ENCODE results near the gene ALKBH2. TPM values are rescaled to one million over a fixed set of nuclear protein-coding genes. Genes with fewer than 3 reads are reported as not detected.

ALKBH2 gene
- polyA plus RNA-seq, 4 donors: 30.2 to 36.1 (median 32.5) TPM

- DNase-seq (ENCODE audit: low read depth in 4 of 4, low spot score in 2 of 4): no peak
Observed at GRCh38 chr12:109115404-109115757, 22.1 kb upstream of the ALKBH2 start.

GRCh38 chr12:109114644-109115043 lies 21.4 kb upstream of the ALKBH2 start:
- no peak for DNase-seq (ENCODE audit: low read depth in 4 of 4, low spot score in 2 of 4)

- no peak for DNase-seq (ENCODE audit: low read depth in 4 of 4, low spot score in 2 of 4)
Observed at GRCh38 chr12:109113661-109114321, 20.5 kb upstream of the ALKBH2 start.

DNA sequence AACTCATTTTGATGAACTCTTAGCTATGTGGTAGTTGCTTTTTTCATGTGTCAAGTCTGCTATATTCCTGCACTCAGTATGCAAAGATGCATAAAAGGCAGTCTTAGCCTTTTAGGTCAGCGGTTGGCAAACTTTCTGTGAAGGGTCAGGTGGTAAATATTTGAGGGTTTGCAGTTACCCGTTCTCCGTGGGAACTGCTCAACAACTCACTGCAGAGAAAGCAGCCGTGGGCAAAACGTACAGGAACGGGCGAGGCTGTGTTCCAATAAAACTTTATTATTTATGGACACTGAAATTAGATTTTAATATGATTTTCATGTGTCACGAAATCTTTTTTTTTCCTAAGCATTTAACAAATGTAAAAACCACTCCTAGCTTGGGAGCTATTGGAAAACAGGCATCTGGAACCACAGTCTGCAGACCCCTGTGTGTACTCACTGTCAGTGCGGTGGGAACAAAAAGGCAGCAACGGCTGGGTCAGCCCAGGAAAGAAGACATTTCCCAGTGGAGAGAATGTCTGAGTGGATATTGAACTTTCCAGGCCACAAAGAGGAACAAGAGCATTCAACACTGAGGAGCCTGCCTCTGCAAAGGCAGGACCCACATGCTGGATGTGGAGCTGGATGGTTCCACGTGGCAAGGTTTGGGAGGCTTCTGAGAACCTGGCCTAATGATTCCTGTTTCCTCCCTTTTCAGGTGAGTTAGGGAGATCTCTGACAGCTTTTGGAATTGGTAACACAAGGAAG lies 19.6 kb upstream of the ALKBH2 start:
- DNase-seq (ENCODE audit: low read depth in 4 of 4, low spot score in 2 of 4): no peak

GRCh38 chr12:109110988-109111495 lies 17.8 kb upstream of the ALKBH2 start:
- peak in 1 of 4 donors; percentile 87 for DNase-seq (ENCODE audit: low read depth in 4 of 4, low spot score in 2 of 4)

DNA sequence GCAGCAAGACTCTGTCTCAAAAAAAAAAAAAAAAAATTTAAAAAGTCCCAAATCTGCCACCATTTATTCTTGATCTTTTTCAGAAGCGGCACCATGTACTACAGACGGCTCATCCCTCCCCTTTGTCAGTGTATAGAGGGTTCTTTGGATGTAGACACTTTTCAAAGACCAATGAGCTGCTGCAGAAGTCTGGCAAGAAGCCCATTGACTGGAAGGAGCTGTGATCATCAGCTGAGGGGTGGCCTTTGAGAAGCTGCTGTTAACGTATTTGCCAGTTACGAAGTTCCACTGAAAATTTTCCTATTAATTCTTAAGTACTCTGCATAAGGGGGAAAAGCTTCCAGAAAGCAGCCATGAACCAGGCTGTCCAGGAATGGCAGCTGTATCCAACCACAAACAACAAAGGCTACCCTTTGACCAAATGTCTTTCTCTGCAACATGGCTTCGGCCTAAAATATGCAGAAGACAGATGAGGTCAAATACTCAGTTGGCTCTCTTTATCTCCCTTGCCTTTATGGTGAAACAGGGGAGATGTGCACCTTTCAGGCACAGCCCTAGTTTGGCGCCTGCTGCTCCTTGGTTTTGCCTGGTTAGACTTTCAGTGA lies 16.6 kb upstream of the ALKBH2 start:
- no peak for DNase-seq (ENCODE audit: low read depth in 4 of 4, low spot score in 2 of 4)

DNA sequence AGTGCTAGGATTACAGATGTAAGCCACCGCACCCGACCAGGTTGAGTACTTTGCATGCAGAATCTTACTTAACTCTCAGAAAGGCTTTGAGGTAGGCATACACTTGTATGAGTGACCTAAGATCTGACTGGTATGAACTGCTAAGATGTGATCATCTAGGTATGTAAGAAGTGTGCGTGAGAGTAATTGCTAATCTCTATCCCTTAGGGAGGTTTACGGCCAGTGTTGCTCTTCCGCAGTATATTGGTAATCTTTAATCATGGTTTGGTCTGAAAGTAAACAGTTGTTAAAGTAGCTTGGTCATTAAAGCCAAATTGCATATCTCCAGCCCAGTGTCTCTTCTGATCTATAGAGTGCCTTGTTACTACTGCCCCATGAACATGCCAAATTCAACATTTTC lies 11.9 kb upstream of the ALKBH2 start:
- no peak for DNase-seq (ENCODE audit: low read depth in 4 of 4, low spot score in 2 of 4)

- DNase-seq (ENCODE audit: low read depth in 4 of 4, low spot score in 2 of 4): no peak
Observed at GRCh38 chr12:109102491-109102890, 9.2 kb upstream of the ALKBH2 start.

DNA sequence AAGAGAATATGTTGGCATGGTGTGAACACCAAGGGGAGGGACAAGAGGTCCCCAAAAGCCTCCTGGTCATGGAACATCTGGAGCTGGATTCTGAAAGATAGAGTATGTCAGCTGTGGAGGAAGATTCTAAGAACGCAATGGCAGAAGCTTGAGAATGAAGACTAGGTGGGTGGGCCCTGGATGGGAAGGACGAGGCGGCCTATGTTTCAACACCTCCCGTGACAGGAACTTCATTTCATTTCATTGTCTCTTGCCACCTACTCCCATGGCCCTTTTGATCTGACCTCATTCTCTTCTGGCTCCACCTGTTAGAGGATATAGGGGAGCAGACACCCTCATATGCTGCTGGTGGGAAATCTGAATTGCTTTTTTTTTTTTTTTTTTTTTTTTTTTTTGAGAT lies 7.5 kb upstream of the ALKBH2 start:
- no peak for DNase-seq (ENCODE audit: low read depth in 4 of 4, low spot score in 2 of 4)

- no peak for DNase-seq (ENCODE audit: low read depth in 4 of 4, low spot score in 2 of 4)
Observed at GRCh38 chr12:109099431-109100020, 6.3 kb upstream of the ALKBH2 start.

- DNase-seq (ENCODE audit: low read depth in 4 of 4, low spot score in 2 of 4): no peak
Observed at GRCh38 chr12:109098651-109099050, 5.4 kb upstream of the ALKBH2 start.

- no peak for DNase-seq (ENCODE audit: low read depth in 4 of 4, low spot score in 2 of 4)
Observed at GRCh38 chr12:109098183-109098604, 4.9 kb upstream of the ALKBH2 start.

- DNase-seq (ENCODE audit: low read depth in 4 of 4, low spot score in 2 of 4): peak; percentile 86 to 95 (median 90)
Observed at GRCh38 chr12:109097435-109098182, 4.3 kb upstream of the ALKBH2 start, which contains the start of gene UNG. TSS of gene UNG (plus strand) at chr12:109097597. CDS start at chr12:109097680, 83 bp downstream.

DNA sequence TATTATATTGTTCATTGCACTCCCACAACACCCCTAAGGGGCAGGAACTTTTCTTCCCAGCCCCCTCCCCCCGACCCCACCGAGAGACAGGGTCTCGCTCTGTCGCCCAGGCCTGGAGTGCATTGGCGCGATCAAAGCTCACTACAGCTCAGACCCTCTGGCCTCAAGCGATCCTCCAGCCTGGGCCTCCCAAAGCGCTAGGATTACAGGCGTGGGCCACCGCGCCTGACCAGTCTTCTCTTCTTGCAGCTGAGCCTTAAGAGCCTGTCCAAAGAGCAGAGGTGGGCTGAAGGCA lies 3.8 kb upstream of the ALKBH2 start:
- no peak for DNase-seq (ENCODE audit: low read depth in 4 of 4, low spot score in 2 of 4)

DNA sequence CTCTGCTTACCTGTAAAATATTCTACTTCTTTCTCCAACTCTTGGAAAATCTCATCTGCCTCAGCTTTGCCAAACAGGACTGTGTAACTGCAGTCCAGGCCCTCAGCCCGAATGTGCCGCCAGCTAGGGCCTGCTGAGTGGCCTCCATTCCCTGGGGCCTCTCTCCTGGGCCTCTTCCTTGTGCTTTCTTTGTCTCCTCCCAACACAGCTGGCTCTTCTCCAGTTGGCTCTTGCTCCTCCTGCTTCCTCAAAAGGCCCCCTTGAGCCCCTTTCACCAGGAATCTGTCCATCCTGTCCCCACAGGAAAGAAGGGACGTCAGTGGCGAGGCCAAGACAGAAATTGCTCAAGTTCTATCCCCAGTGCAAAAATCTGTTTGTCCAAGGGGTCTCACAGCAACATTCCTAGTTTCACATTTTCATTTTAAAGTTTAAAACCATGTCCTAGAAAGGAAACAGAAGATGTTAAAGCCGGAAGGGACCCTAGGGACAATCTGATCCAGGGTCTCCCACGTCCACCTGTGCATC lies 713 bp downstream of the ALKBH2 start:
- DNase-seq (ENCODE audit: low read depth in 4 of 4, low spot score in 2 of 4): no peak

GRCh38 chr12:109089683-109090082 lies 3.6 kb downstream of the ALKBH2 start:
- DNase-seq (ENCODE audit: low read depth in 4 of 4, low spot score in 2 of 4): no peak

DNA sequence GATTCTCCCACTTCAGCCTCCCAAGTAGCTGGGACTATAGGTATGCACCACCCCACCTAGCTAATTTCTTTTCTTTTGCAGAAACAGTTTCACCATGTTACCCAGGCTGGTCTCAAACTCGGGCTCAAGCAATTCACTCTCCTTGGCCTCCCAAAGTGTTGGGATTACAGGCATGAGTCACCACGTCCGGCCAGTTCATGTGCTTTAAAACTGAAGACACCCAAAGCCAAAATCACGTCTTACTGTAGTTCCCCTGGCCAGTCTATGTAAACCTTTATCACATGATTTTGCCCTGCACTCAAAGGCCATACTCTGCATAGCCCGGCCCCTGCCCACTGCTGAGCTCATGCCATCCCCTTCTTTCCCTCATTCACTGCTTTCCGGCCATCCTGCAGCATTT lies 4.5 kb downstream of the ALKBH2 start:
- DNase-seq (ENCODE audit: low read depth in 4 of 4, low spot score in 2 of 4): no peak

DNA sequence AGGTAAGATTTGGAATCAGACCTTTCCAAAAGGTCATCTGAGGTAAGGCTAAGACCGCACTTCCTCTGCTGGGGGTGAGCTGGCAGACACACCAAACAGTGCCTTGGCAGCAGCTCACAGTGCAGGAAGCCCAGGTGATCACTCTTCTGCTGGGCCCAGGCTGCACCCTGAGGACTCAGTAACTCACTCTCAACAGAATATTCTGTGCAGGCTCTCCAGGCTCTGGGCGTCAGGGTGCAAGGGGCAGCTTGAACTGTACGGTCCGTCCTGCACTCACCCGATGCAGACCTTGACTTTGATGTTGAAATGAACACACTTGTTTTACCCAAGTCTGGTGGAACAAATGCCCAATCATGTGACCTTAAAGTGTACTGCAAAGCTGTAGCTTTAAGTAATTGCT lies 6.0 kb downstream of the ALKBH2 start:
- DNase-seq (ENCODE audit: low read depth in 4 of 4, low spot score in 2 of 4): no peak

- DNase-seq (ENCODE audit: low read depth in 4 of 4, low spot score in 2 of 4): no peak
Observed at GRCh38 chr12:109085590-109085989, 7.7 kb downstream of the ALKBH2 start.

DNA sequence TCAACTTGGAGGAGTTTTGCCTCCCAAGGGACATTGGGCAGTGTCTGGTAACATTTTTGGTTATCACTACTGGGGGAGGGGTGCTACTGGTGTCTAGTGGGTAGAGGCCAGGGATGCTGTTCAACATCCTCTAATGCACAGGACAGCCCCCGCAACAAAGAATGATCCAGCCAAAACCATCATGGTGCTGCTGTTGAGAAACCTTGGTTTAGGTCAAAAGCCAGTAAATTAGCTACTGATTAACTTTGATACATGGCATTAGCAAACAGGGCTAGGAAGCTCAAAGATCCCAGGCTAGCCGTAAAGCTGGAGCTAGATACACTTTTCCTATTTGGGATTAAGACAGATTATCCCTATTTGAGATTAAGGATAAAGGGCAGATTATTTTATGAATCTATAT lies 8.8 kb downstream of the ALKBH2 start:
- no peak for DNase-seq (ENCODE audit: low read depth in 4 of 4, low spot score in 2 of 4)

DNA sequence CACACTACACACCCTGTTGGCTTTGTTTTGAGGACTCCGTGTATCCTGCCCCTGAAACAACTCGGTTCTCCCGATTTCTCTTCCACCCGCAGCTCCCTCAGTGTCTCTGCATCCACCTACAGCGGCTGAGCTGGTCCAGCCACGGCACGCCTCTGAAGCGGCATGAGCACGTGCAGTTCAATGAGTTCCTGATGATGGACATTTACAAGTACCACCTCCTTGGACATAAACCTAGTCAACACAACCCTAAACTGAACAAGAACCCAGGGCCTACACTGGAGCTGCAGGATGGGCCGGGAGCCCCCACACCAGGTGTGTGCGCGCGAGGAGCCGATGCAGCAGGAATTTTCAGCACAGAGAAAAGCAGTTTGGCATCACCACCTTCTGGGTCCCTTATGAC lies 10.5 kb downstream of the ALKBH2 start:
- no peak for DNase-seq (ENCODE audit: low read depth in 4 of 4, low spot score in 2 of 4)

Data from left renal cortex interstitium (tissue), 4 donors.